Measurements from ENCODE around the gene CTCF.

The CTCF gene

DNA sequence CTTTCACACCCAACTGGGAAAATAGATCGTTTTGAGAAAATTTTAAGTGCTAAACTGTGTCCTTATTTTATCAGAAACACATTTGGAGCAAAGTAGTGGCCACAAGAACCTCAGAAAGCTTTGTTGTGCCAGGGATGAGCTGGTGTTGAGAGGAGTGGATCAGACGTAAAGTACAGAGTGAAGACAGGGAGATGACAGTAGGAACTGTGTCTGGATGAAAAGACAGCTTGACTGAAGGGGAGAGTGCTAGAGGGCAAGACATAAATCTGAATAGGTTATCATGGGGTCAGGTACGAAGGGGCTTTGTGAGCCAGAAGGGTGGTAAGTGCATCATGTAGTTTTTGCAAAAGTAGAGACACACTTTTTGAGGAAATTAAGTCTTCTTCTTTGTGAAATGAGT, 43.3 kb downstream of the CTCF start:
- no peak for DNase-seq

DNA sequence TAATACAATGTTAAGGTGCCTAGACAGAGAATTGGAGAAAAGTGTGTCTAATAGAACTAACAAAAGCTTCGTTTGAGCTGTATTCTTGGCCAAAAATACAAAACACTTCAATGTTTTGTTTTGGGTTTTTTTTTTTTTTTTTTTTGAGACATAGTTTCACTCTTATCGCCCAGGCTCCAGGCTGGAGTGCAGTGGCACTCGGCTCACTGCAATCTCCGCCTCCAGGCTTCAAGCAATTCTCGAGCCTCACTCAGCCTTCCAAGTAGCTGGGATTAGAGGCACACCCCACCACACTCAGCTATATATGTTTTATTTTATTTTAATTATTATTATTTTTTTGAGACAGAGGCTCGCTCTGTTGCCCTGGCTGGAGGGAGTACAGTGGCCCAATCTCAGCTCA, 44.3 kb downstream of the CTCF start:
- no peak for DNase-seq

- DNase-seq: no peak
These were observed 46.0 kb downstream of the CTCF start for GRCh38 chr16:67608364-67608763.

GRCh38 chr16:67613808-67614207, 51.5 kb downstream of the CTCF start:
- no peak for DNase-seq

DNA sequence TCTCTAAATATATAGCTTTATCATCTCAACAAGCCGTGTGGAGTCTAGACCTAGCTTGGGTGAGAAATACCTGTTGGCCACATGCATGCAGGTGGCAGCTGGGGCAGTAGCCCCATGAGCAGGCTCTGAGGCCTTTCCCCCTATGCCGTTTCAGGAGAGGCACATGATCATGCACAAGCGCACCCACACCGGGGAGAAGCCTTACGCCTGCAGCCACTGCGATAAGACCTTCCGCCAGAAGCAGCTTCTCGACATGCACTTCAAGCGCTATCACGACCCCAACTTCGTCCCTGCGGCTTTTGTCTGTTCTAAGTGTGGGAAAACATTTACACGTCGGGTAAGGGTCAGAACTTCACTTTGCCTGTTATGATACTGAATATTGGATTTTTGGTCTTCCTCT, 65.9 kb downstream of the CTCF start:
- DNase-seq: no peak

DNA sequence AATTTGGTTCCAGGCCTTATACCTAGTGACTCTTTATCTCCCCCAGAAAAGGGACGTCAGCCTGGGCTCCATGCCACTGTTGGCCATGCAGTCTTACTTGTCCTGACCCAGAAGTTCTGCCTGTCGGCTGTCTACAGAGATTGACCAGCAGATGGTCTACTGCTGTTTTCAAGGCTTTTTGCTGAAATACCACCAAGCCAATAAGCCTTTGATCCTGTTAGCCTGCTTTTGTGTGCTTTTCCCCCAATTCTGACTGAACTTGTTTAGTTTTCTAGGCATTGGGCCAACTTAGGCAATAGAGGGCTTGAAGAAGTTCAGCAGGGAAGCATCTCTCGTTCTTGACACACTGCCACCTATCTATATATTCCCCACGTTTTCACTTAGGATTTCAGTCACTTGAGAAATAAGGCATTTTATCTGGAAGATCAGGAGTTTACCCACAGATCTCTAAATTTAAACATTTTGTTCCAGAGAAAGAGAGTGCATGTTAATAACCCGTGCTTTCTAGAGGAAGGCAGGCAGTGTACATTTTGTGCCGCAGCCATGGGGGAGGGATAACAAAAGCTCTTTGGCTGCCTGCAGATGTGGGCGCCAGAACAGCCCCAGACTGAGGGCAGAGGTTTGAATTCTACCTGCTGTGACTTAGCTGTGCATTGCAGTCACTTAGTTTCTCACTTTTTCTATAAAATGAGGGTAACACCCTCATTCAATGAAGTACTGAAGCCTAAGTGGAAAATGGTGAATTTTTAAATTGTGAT, 70.3 kb downstream of the CTCF start:
- no peak for DNase-seq

DNA sequence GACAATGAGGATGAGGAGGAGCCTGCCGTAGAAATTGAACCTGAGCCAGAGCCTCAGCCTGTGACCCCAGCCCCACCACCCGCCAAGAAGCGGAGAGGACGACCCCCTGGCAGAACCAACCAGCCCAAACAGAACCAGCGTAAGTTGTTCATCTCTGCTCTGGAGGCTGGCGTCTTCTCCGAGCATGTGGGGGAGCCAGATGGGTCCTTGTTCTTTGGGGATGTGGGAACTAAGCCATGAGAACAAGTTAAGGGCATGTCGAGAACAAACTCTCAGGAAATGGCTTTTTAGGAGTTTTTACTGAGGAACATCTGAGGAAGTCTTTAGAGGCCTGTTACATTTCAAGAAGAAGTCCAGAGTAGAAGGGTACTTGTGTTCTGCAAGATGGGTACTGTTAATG, 74.4 kb downstream of the CTCF start:
- no peak for DNase-seq

GRCh38 chr16:67637625-67638024, 75.3 kb downstream of the CTCF start:
- no peak for DNase-seq

- DNase-seq: no peak
These were observed 79.7 kb downstream of the CTCF start for GRCh38 chr16:67641779-67642708.

GRCh38 chr16:67644038-67644437, 81.7 kb downstream of the CTCF start:
- DNase-seq: no peak

DNA sequence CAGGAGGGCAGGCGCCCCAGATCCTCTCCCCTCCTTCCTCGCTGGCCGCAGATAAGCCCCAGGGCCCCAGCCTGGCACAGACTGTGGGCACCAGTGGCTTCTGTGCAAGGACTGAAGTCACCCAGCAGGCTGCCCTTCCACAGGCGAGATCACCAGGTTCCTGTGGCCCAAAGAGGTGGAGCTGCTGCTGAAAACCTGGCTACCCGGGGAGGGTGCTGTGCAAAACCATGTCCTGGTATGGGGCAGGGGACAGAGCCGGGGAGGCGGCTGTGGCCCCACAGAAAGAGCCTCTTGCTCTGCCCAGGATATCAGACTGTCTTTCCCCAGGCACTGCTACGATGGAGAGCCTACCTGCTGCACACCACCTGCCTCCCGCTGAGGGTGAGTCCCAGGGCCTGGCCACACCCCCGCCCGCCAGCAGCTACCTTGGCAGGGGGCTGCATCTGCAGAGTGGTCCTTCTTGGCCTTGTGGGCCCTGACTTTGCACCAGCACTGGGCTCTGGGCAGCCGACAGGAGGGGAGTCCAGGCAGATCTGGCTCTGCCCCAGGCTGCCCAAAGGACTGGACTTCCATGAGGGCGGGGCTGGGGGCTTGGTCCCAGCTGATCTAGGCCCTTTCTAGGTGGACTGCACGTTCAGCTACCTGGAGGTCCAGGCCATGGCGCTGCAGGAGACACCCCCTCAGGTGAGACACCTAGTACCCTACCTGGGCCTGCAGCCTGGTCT, 83.2 kb downstream of the CTCF start:
- DNase-seq: no peak

GRCh38 chr16:67647111-67647651, 84.9 kb downstream of the CTCF start:
- no peak for DNase-seq

- DNase-seq: no peak
These were observed 85.4 kb downstream of the CTCF start for GRCh38 chr16:67647681-67648080.

DNA sequence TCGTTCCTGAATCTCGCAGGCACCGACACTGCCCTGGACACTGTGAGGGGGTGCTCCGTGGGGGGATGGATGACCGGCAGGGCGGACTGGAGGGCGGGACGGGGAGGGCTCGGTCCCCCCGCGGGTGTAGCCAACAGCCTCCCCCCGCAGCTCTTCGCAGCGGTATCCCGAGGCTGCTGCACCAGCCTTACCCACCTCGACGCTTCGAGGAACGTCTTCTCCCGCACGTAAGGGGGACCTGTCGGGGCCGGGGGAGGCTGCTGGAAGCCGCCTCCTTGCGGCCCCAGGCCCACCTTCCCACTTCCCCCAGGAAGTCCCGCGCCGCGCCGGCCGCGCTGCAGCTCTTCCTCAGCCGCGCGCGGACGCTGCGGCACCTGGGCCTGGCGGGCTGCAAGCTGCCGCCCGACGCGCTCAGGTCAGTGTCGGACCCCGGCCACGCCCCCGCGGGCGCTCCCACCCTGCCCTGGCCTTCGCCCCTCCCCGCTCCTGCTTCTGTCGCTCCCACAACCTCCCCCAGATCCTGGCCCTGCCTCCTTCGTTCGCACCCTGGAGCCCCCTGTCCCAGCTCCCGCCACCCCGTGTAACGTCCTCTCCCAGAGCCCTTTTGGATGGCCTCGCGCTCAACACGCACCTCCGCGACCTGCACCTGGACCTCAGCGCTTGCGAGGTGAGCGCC, 85.9 kb downstream of the CTCF start:
- DNase-seq: no peak

DNA sequence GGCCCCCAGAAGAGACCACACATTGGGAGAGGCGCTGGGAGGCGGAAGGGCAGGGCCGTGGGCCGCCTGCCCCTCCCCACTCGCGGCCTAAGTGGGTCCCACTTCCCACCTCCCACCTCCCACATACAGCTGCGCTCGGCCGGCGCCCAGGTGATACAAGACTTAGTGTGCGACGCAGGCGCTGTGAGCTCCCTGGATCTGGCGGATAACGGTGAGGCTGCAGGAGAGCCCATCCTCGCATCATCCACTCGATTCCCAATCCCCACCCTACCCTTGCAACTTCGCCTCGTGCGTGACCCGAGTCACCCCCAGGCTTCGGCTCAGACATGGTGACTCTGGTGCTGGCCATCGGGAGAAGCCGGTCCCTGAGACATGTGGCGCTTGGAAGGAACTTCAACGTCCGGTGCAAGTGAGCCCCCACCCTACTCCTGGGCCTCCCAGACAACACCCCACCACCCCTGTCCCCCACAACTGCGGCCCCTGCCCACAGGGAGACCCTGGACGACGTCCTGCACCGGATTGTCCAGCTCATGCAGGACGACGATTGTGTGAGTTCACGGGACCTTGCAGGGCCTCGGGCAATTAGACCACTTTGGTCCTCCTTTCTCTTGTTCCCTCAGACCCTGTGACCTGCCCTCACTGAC, 86.6 kb downstream of the CTCF start:
- DNase-seq: no peak

DNA sequence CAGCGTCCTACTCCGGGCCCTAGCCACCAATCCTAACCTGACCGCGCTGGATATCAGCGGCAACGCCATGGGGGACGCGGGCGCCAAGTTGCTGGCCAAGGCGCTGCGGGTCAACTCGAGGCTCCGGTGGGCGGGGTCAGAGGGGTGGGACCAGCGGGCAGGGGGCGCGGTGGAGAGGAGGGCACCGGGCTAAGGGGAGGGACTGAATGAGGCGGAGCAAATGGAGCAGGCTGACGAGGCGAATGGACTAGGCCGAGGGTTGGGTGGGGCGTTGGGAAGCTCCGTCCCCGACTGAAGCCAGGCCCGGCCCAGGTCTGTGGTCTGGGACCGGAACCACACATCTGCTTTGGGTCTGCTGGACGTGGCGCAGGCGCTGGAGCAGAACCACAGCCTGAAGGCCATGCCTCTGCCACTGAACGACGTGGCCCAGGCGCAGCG, 87.2 kb downstream of the CTCF start:
- no peak for DNase-seq

DNA sequence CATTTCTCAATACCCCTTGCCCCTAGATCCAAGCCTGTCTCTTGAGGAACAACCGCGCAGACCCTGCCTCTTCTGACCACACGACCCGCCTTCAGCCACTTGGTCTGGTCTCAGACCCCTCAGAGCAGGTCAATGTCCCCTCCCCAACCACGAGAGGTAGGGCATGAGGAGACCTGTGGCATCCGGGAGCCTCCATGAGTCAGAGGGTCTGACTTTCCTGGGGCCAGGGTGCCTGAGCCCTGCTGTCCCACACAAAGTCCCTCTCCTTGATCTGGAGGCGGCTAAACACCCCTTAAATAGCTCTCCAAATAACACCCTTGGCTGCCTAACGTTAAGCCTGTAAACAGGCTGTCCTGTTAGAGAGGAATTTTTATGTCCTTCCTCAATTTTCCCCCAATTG, 87.7 kb downstream of the CTCF start:
- no peak for DNase-seq

GRCh38 chr16:67651039-67651438, 88.7 kb downstream of the CTCF start:
- DNase-seq: no peak

GRCh38 chr16:67651847-67652246, 89.5 kb downstream of the CTCF start:
- no peak for DNase-seq

DNA sequence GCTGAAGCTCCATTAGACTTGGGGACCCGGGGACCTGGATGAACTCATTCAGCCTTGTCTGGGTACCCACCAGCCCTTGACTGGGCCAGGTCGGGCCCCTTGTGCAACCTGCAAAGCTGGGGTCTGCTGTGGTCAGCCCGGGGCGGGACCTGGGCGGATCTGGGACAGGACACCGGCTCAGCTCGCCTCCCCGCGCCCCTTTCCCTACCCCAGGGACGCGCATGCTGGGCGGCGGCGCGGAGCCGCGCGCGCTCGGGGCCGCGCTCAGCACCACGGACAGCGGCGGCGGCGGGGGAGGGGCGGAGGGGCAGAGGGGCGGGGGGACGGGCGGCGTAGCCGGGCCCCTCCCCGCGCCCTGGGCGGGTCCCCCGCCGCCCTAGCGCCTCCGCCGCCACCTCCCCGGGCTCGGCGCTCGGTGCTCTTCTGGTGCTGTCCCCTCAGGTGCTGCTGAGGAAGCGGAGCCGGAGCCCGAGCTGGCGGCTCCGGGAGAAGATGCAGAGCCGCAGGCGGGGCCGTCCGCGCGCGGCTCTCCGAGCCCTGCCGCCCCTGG, 90.3 kb downstream of the CTCF start:
- DNase-seq: no peak

DNA sequence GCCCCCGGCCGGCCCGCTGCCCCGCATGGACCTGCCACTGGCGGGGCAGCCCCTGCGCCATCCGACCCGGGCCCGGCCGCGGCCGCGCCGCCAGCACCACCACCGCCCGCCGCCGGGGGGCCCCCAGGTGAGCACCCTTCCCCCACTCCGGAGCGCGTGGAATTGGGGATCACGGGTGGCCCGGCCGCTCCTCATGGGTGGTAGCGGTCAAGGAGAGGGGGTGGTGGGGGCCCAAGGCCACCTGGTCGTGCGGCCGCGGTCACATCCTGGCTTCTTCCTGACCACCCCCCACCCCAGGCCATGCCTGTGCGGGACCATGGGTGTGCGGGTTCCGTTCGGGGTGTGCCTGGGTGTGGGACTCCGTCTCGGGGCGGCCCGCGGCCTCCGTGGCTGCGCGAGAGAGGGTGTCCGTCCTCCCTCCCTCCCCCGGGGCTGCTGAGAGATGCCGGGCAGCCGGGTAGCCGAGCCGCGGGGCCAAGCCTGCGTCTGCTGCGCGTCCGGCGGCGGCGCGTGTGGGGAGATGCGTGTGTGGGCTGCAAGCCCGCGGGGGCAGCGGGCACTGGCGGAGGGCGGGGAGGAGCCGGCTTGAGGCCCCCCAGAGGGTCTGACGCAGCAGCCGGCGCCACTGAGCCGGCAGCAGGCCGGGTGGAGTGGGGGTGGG, 90.9 kb downstream of the CTCF start:
- no peak for DNase-seq

All from T-helper 9 cell (primary cell).